ENCODE data around the gene CSF3R. TPM values are rescaled to one million over a fixed set of nuclear protein-coding genes. Genes with fewer than 3 reads are reported as not detected.

The CSF3R gene
- total RNA-seq, 1 donor from 2014 or later: not detected

- CTCF ChIA-PET: interaction anchor here (0.7 to 2.2 kb wide), 9 partner anchors 9 to 918 kb away, joined by 3 to 18 read pairs (median 3); no protein-coding TSS in a partner anchor
- DNase-seq (peak; percentile 19), ATAC-seq (ENCODE audit: low read depth) (no peak)
- no peaks in the 10 kb centered on the region for H3K4me1 Mint-ChIP-seq
- POLR2A ChIA-PET: interaction anchor here (0.7 kb wide), 1 partner anchor 66 kb away, joined by 3 read pairs; no protein-coding TSS in a partner anchor
- H3K27ac Mint-ChIP-seq: no peak overlapping the region
- intact Hi-C loops (cut with micrococcal nuclease): loop anchor here (1.0 kb wide), 1 partner anchor 918 kb away; no protein-coding TSS in a partner anchor
- no peaks in the 10 kb centered on the region for H3K36me3 Mint-ChIP-seq (ENCODE audit: low read depth)
- H3K4me3 Mint-ChIP-seq: no peak overlapping the region
- H3K9me3 Mint-ChIP-seq: no peaks in the 10 kb centered on the region
- no peak for TF ChIP-seq CTCF (IDR thresholded peaks at IDR 0.05)
- no peaks in the 10 kb centered on the region for H3K27me3 Mint-ChIP-seq
These were observed 33.8 kb upstream of the CSF3R start for GRCh38 chr1:36516372-36517010.

- ChIA-PET POLR2A (no interaction called here), CTCF (interaction anchor here (0.8 to 2.2 kb wide), 8 partner anchors 9 to 919 kb away, joined by 3 to 18 read pairs (median 4); no protein-coding TSS in a partner anchor)
- ATAC-seq (ENCODE audit: low read depth) (no peak), DNase-seq (no peak)
- intact Hi-C loops (cut with micrococcal nuclease): loop anchor here (1.0 kb wide), 1 partner anchor 919 kb away; no protein-coding TSS in a partner anchor
- H3K27me3 Mint-ChIP-seq: no peaks in the 10 kb centered on the region
- no peaks in the 10 kb centered on the region for H3K36me3 Mint-ChIP-seq (ENCODE audit: low read depth)
- no peaks in the 10 kb centered on the region for H3K9me3 Mint-ChIP-seq
- H3K4me3 Mint-ChIP-seq: no peak overlapping the region
- no peaks in the 10 kb centered on the region for H3K4me1 Mint-ChIP-seq
- H3K27ac Mint-ChIP-seq: no peak overlapping the region
- no peak for TF ChIP-seq CTCF (IDR thresholded peaks at IDR 0.05)
These were observed 32.8 kb upstream of the CSF3R start for GRCh38 chr1:36515315-36516138.

GRCh38 chr1:36514501-36514900, 31.8 kb upstream of the CSF3R start:
- ChIA-PET POLR2A (no interaction called here), CTCF (no interaction called here)
- ATAC-seq (ENCODE audit: low read depth) (no peak), DNase-seq (no peak)
- no peak overlapping the region for H3K27ac Mint-ChIP-seq
- no peaks in the 10 kb centered on the region for H3K27me3 Mint-ChIP-seq
- no peaks in the 10 kb centered on the region for H3K36me3 Mint-ChIP-seq (ENCODE audit: low read depth)
- intact Hi-C loops (cut with micrococcal nuclease): no loop called here
- H3K9me3 Mint-ChIP-seq: no peaks in the 10 kb centered on the region
- no peaks in the 10 kb centered on the region for H3K4me1 Mint-ChIP-seq
- no peak overlapping the region for H3K4me3 Mint-ChIP-seq
- no peak for TF ChIP-seq CTCF (IDR thresholded peaks at IDR 0.05)

GRCh38 chr1:36513676-36514473, 31.2 kb upstream of the CSF3R start:
- Mint-ChIP-seq H3K9me3 (no peaks in the 10 kb centered on the region), H3K4me1 (no peaks in the 10 kb centered on the region), H3K27ac (no peak overlapping the region), H3K27me3 (no peaks in the 10 kb centered on the region), H3K36me3 (ENCODE audit: low read depth) (no peaks in the 10 kb centered on the region), H3K4me3 (no peak overlapping the region)
- intact Hi-C loops (cut with micrococcal nuclease): no loop called here
- DNase-seq (no peak), ATAC-seq (ENCODE audit: low read depth) (no peak)
- TF ChIP-seq CTCF (IDR thresholded peaks at IDR 0.05): no peak
- POLR2A ChIA-PET: no interaction called here
- CTCF ChIA-PET: no interaction called here
